Measurements from ENCODE around the gene RAB37.

Gene RAB37

DNA sequence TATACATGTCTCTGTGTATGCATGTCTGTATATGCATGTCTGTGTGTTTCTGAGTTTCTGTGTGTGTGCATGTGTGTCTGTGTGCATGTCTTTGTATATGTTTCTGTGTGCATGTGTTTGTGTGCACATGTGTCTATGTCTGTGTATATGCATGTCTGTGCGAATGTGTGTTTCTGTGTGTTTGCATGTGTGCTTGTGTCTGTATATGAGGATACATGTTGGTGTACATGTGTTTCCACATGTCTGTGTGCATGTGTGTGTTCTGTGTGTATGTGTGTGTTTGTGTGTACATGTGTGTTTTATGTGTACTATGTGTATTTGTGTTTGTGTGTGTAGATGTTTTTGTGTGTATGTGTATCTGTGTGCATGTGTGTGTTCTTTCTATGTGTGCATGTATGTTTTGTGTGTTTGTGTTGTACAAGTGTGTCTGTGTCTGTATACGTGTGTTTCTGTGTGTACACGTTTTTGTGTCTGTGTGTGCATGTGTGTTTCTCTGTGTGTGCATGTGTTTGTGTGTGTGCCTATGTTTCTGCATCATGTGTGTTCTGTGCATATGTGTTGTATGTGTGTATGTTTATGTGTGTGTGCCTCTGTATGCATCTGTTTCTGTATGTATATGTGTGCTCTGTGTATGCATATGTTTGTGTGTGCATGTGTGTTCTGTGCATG, 8.9 kb upstream of the RAB37 start:
- no peak for DNase-seq (ENCODE audit: low read depth)

DNA sequence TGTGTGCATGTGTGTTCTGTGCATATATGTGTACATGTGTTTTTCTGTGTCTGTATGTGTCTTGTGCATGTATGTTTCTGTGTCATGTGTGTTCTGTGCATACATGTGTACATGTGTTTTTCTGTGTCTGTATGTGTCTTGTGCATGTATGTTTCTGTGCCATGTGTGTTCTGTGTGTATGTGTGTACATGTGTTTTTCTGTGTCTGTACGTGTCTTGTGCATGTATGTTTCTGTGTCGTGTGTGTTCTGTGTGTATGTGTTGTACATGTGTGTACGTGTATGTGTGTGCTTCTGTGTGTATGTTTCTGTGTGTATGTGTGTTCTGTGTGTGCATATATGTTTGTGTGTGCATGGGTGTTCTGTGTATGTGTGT, 8.4 kb upstream of the RAB37 start:
- DNase-seq (ENCODE audit: low read depth): no peak

- DNase-seq (ENCODE audit: low read depth): no peak
These were observed 7.7 kb upstream of the RAB37 start for GRCh38 chr17:74729368-74729767.

DNA sequence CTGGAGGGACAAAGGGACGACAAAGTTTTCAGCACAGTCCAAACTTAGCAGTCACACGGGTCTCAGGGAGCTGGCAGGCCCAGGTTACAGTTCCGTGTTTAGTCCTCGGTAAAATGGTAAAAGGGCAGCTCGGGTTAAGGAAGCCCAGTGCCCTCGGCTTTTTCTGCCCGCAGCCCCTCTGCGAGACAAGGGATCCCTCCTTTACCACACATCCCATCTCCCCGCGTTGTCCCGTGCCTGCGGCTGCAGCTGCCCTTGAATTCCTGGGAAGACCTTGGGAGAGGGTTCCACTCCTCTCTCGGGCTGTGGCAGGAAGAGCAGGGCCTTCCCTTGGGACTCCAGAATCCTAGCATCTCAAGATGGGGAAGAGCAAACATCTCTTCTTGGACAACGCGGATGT, 7.2 kb upstream of the RAB37 start:
- DNase-seq (ENCODE audit: low read depth): no peak

GRCh38 chr17:74730491-74731346, 6.3 kb upstream of the RAB37 start:
- DNase-seq (ENCODE audit: low read depth): no peak

GRCh38 chr17:74731347-74731605, 5.8 kb upstream of the RAB37 start:
- no peak for DNase-seq (ENCODE audit: low read depth)

GRCh38 chr17:74732042-74732867, 4.8 kb upstream of the RAB37 start:
- DNase-seq (ENCODE audit: low read depth): no peak

GRCh38 chr17:74733365-74734122, 3.5 kb upstream of the RAB37 start:
- no peak for DNase-seq (ENCODE audit: low read depth)

GRCh38 chr17:74734256-74734655, 2.8 kb upstream of the RAB37 start:
- no peak for DNase-seq (ENCODE audit: low read depth)

DNA sequence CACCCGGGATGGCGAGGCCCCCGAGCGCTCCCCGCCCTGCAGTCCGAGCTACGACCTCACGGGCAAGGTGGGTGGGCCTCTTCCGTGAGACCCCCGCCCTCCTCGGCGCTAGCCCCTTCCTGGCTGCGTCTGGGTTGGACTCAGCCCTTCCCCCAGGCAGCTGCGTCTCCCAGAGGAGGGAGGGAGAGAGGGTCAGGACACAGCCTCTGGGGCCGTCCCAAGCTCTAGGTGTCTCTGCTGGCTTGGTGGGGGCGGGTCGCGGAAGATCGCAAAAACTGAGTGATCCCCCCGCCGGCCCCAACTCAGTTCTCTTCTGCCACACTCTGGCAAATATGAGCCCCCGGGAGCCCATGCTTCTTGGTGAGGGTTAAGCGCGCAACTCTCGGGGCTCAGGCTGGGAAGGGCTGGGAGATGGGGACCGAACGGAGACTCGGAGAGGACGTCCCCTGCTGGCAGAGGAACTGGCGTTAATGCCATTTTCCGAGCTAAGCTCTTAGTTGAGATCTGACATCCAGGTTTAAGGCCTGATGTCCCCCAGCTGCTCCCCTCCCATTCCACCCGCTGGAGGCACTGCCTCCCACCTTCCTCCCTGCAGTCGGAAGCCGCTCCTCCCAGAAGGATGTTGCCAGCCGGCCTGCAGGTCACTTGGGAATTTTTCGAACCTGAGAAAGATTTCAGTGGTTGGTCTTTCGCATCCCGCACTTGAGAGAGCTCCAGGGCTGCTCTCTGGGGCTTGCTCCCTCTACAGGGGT, 419 bp downstream of the RAB37 start:
- DNase-seq (ENCODE audit: low read depth): no peak

GRCh38 chr17:74738051-74738996, 1.3 kb downstream of the RAB37 start:
- no peak for DNase-seq (ENCODE audit: low read depth)

DNA sequence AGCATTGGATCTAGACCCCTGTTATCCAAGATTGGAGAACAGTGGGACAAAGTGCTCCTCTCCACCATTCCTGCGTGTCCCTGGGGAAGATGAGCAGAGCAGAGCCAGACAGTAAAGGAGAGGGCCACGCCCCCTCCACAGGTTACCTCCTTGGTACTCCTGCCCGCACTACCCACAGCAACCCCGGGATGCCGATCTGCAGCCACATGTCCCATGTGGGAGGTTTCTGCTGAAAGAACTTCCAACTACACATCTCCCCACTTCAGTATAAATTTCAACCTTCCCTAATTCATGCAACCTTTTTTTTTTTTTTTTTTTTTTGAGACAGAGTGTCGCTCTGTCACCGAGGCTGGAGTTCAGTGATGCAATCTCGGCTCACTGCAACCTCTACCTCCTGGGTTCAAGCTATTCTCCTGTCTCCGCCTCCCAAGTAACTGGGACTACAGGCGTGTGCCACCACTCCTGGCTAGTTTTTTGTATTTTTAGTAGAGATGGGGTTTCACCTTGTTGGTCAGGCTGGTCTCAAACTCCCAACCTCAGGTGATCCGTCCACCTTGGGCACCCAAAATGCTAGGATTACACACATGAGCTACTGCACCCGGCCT, 2.3 kb downstream of the RAB37 start:
- DNase-seq (ENCODE audit: low read depth): no peak

DNA sequence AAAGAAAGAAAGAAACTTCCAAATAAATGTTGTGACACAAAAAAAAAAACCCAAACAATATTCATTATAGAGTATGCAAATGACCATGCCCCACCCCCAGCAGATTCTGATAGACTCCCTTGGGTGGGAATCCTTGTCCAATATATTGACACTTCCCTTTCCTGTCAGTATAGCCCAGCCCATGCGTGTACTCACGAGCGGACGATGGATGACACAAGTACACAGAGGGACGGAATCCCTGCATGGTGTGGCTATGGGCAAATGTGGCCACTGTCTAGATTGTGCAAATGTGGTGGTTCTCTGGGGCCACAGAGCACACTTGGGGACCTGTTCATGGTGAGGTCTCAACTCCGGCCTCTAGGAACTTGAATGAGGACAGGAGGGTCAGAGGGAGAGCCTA, 3.1 kb downstream of the RAB37 start:
- DNase-seq (ENCODE audit: low read depth): no peak

DNA sequence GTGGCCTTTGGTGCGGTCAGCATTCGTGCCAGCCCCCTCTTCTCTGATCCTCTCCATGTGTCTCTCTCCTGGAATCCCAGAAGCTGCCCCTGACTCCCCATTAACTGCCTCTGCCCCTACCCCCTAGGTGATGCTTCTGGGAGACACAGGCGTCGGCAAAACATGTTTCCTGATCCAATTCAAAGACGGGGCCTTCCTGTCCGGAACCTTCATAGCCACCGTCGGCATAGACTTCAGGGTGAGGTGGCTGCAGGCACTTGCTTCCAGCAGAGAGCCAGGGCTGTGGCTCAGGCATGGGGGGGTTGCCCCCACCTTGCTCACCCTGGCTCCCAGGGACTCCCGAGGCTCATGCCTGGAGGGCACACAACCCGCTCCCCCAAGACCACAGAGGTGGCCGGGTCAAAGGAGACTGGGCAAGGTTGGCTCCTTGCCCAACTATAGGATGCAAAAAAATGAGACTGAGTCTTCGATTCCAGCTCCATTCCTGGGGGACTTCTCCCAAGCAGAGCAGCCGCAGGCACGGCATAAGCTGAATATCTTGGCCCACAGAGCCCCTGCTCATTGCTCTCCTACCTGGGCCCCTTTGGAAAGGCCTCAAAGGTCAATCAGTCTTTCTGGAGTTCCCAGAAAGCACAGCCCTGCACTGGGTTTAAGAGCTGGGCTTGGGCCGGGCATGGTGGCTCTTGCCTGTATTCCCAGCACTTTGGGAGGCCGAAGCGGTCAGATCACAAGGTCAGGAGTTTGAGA, 3.8 kb downstream of the RAB37 start:
- no peak for DNase-seq (ENCODE audit: low read depth)

DNA sequence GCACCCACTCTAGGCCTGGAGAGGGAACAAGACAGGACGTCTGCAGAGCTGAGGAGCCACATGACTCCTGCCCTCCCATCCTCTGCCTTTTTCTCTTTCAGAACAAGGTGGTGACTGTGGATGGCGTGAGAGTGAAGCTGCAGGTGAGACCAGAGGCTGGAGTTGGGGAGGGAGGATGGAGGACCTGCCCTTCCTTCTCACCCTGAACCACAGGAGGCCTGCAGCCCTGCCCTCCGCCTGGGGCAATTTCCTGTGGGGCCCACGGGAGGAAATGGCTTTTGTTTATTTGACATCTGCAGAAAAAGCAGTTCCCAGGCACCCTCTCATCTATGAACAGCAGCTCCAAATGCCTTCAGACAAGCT, 5.1 kb downstream of the RAB37 start:
- DNase-seq (ENCODE audit: low read depth): no peak

GRCh38 chr17:74742978-74743545, 6.0 kb downstream of the RAB37 start:
- no peak for DNase-seq (ENCODE audit: low read depth)

DNA sequence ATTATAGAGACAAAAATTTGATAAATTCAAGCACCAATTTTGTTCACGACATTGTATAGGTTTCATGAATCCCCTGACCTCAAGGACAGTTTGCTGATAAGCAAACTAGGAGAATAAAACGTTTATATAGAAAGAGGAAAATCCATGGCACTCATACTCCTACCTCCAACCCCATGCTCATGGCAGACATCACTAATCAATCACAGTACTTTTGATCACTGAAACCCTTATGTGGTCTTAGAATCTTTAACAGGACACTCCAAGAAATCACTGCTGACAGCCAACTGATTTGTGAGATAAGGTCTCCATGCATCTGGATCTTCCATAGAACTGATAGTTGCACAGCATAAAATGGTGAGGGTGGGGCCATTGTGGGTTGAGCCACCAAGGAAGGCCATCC, 6.7 kb downstream of the RAB37 start:
- no peak for DNase-seq (ENCODE audit: low read depth)

- no peak for DNase-seq (ENCODE audit: low read depth)
These were observed 7.3 kb downstream of the RAB37 start for GRCh38 chr17:74744349-74744713.

Data from HS-27A (cell line).